H1 (cell line): ENCODE results near the gene KISS1R. TPM values are rescaled to one million over a fixed set of nuclear protein-coding genes. Genes with fewer than 3 reads are reported as not detected.

ENCODE experiments used
- CHD2 ChIP-seq: IDR thresholded peaks from 2 replicates; pipeline ENCODE4 v1.6.1; 2012; ENCODE audit warnings: low read length, improper control_type of control experiment
- E2F6 ChIP-seq: IDR thresholded peaks from 2 replicates; pipeline ENCODE4 v1.6.1; 2012; ENCODE audit warnings: inconsistent platforms
- EP300 ChIP-seq, 2 experiments: IDR thresholded peaks; 1 replicate in 1 of 2; 2 replicates in 1 of 2; pipeline ENCODE4 v1.6.1; 2011 to 2012; ENCODE audit warnings: low read depth in 2 of 2, low read length in 2 of 2, mild to moderate bottlenecking in 2 of 2, borderline replicate concordance in 1 of 2, inconsistent platforms in 1 of 2, moderate library complexity in 1 of 2
- GABPA ChIP-seq: IDR thresholded peaks from 2 replicates; pipeline ENCODE4 v1.6.1; 2011; ENCODE audit warnings: mild to moderate bottlenecking, low read length, moderate library complexity, borderline replicate concordance; ENCODE audit not compliant: insufficient read depth
- HDAC2 ChIP-seq, 2 experiments: fragments of 300-600 bp in 1 of 2; sonication (generic) in 1 of 2; IDR thresholded peaks; 2 replicates each; pipeline ENCODE4 v1.6.1; 2011 to 2012; ENCODE audit warnings: low read depth in 2 of 2, low read length in 2 of 2, mild to moderate bottlenecking in 2 of 2, moderate library complexity in 2 of 2, borderline replicate concordance in 1 of 2, inconsistent platforms in 1 of 2
- SP1 ChIP-seq: IDR thresholded peaks from 2 replicates; pipeline ENCODE4 v1.6.1; 2011; ENCODE audit warnings: low read depth, low read length
- SRF ChIP-seq: IDR thresholded peaks from 2 replicates; pipeline ENCODE4 v1.6.1; 2011; ENCODE audit warnings: mild to moderate bottlenecking, low read depth, low read length, moderate library complexity
- polyA plus RNA-seq, 7 experiments: library from polyadenylated mRNA; depleted of rRNA in 3 of 7; stranded (reverse) in 5 of 7; unstranded in 2 of 7; fragments of >200 nt in 5 of 7; fragments of 200-250 nt in 2 of 7; gene quantifications; 1 replicate in 5 of 7; 2 replicates in 1 of 7; 4 replicates in 1 of 7; pipeline versions ENCODE4 v1.2.1 to v1.2.3, GENCODE V29; 2011 to 2013; ENCODE audit warnings: missing spikeins in 2 of 7, mixed read lengths in 2 of 7
- total RNA-seq: library from RNA; stranded (reverse); fragmentation: NEBNext Ultra II Directional; extraction: Animal tissue kit (Norgen Biotek cat#: 25700); gene quantifications from 2 replicates; pipeline ENCODE4 v1.2.1, GENCODE V29; 2021
- TF ChIP-seq, protein P1 (sequence below): IDR thresholded peaks from 2 replicates; pipeline ENCODE4 v1.6.1; 2012; ENCODE audit warnings: inconsistent platforms
- TF ChIP-seq, protein P2 (sequence below): IDR thresholded peaks from 2 replicates; pipeline ENCODE4 v1.6.1; 2012; ENCODE audit warnings: low read length, inconsistent platforms

Gene KISS1R
- total and polyA plus RNA-seq, 2 of the 8 experiments (the other 6 are each of a cell fraction or from before 2014, with no cell fraction given): 2.3 to 2.7 TPM

DNA sequence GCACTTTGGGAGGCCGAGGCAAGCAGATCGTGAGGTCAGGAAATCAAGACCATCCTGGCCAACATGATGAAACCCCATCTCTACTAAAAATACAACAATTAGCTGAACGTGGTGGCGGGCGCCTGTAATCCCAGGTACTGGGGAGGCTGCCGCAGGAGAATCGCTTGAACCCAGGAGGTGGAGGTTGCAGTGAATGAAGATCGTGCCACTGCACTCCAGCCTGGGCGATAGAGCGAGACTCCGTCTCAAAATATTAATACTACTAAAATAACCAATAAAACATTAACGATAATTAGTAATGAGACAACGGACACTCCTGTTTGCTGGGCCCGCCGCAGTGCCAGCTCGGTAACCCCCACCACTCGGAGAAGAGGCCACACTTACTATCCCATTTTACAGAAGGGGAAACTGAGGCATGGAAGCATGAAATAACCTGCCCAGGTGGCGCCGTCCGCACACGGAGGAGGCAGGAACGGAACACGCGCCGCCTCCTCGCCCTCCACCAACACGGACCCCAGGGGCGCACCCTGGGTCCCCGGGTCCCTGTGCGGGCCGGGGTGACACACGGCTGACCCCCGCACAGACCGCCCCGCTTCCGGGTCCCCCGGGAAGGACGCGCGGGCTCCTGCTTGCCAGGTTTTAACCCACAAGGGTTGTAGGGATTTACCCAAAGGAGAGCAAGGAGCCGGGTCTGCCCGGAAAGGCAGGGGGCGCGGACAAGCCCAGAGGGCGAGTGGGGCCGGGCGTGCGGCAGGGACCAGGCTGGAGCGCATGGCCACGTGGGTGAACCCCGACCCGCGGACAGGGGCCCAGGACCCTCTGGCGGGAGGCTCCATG is 5.7 kb upstream of the KISS1R start (continued):
- TF ChIP-seq, protein P1, sequence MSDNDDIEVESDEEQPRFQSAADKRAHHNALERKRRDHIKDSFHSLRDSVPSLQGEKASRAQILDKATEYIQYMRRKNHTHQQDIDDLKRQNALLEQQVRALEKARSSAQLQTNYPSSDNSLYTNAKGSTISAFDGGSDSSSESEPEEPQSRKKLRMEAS: peak; percentile 83
- TF ChIP-seq SRF (no peak), HDAC2 (IDR thresholded peaks at IDR 0.05; ENCODE audit: borderline replicate concordance in 1 of 2, low read depth in 2 of 2, low read length in 2 of 2) (0 out of 4 replicates have a peak, but pooled peaks of 1 of the 2 experiments have one; percentile 29), CHD2 (no peak), EP300 (IDR thresholded peaks at IDR 0.05; ENCODE audit: borderline replicate concordance in 1 of 2, low read depth in 2 of 2, low read length in 2 of 2) (no peak), GABPA (peak; percentile 44; the same call in 1 of the 2 replicates), E2F6 (no peak), SP1 (no peak)
- TF ChIP-seq, protein P2, sequence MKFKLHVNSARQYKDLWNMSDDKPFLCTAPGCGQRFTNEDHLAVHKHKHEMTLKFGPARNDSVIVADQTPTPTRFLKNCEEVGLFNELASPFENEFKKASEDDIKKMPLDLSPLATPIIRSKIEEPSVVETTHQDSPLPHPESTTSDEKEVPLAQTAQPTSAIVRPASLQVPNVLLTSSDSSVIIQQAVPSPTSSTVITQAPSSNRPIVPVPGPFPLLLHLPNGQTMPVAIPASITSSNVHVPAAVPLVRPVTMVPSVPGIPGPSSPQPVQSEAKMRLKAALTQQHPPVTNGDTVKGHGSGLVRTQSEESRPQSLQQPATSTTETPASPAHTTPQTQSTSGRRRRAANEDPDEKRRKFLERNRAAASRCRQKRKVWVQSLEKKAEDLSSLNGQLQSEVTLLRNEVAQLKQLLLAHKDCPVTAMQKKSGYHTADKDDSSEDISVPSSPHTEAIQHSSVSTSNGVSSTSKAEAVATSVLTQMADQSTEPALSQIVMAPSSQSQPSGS: no peak
